HG02678 (cell line): ENCODE measurements around the gene MYL10.
"Not testable (repeated sequence)": the region's sequence is repeated elsewhere in the genome, so short reads cannot be mapped to it uniquely, and the experiment has no call there.

ENCODE experiments used
- ATAC-seq: cut with Tn5 transposase; IDR thresholded peaks from one replicate; pipeline ENCODE4 v1.9.1; 2021; ENCODE audit warnings: mild to moderate bottlenecking, moderate library complexity; ENCODE audit not compliant: unreplicated experiment

The MYL10 gene

DNA sequence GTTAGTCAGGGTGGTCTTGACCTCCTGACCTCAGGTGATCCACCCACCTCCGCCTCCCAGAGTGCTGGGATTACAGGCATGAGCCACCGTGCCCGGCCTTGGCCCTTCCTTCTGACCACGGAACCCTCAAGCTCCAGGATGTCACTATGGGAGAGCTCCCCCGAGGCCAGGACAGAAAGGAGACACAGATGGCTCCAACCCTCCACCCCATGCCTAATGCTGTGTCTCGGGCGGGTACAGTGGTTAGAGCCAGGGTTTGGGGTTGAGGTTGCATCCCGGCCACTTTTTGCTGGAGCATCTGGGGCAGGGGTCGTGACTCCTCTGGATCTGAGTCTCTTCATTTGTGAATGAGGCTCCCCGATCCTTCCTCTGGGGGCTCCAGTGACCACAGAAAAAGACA lies 8.1 kb downstream of the MYL10 start:
- ATAC-seq: no peak

DNA sequence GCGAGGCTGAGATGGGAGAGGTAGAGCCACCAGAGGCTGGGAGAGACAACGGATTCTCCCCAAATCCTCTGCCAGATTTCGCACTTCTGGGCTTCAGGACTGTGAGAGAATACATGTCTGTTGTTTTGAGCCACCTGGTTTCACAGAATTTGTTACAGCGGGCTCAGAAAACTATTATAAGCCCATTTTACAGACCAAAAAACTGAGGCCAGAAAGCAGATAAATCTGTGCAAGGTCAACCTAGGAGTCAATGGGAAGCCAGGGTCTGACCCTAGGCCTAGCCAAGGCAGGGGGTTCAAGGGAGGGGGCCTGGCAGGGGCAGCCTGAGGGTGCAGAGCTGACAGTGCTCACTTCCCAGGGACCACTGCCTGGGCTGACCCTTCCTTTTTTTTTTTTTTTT lies 8.7 kb downstream of the MYL10 start:
- no peak for ATAC-seq

DNA sequence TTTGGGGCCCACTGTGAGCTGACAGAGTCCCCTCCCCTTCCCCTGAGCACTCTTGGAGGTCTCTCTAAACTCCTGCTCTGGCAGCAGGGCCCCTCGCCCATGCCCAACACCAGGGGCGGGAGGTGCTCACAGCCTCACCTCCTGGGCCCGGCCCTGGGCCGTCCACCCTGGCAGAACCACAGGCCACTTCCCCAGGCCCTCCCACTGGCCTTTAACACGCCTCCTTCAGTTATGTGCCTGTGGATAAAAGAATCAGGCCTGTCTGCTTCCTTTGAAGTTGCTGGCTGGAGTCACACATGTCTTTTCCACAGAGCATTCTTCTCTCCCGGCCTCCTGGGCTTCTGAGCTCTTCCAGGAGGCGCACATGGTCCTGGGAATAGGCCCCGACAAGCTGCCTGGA lies 10.2 kb downstream of the MYL10 start:
- ATAC-seq: no peak

DNA sequence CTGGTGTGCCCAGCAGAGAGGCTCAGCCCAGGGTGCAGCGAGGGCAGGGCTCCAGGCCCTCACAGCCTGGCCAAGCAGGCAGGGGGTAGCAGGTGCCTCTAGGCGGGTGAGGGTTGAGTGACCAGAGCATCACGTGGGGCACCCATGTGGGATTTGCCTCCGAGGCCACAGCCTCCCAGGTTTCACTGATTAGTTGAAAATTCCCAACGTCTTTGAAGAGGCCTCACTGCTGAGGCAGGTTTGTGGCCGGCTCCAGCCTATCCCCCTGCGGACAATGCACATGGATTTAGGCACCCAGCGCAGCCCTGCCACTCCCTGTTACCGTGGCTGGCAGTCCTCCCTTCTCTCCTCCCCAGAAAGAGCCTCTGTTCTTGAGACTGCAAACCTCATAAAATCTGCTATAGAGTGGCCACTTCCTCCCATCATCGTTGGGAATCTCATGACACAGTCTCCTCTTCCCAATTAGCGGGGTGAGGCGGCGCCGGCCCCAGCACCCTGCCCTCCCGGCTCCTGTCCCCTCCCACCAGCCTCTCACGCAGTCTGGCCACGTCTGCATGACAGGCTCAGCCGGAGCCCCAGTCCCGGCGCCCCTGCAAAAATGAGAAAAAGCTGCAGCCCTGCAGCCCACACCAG lies 10.8 kb downstream of the MYL10 start:
- no peak for ATAC-seq

DNA sequence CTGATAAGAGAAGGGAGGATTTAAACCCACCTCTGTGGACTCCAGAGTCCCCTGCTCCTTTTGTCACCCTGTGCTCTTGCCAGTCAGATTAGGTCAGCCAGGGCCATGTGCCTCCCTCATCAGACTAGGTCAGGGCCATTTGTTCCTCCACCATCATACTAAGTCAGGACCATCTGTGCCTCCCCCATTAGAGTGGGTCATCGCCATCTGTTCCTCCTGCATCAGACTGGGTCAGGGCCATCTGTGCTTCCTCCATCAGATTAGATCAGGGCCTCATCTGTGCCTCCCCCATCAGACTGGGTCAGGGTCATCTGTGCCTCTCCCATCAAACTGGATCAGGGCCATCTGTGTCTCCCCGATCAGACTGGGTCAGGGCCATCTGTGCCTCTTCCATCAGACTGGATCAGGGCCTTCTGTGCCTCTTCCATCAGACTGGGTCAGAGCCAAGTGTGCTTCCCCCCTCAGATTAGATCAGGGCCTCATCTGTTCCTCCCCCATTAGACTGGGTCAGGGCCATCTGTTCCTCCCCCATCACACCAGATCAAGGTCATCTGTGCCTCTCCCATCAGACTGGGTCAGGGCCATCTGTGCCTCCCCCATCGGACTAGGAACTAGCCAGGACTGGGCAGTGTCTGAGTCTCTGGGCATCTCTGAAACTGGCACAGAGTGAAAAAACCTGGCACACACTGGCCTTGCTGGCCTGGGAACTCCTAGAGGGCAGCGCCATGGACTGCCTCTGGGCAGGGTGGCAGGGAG lies 11.5 kb downstream of the MYL10 start:
- ATAC-seq: no peak

DNA sequence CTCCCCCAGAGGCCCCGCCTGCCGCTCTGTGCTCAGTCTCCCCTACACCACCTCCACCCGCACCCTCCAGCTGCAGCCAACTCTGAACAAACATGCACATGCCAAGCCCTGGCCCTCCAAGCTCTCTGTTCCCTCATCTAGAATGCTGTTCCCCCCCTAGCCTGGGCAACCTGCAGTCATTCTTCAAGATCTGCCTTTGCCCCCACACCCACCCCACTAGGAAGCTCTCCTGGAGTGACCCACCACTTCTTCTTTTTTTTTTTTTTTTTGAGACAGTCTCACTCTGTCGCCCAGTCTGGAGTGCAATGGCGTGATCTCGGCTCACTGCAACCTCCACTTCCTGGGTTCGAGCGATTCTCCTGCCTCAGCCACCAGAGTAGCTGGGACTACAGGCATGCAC lies 13.7 kb downstream of the MYL10 start:
- no peak for ATAC-seq

DNA sequence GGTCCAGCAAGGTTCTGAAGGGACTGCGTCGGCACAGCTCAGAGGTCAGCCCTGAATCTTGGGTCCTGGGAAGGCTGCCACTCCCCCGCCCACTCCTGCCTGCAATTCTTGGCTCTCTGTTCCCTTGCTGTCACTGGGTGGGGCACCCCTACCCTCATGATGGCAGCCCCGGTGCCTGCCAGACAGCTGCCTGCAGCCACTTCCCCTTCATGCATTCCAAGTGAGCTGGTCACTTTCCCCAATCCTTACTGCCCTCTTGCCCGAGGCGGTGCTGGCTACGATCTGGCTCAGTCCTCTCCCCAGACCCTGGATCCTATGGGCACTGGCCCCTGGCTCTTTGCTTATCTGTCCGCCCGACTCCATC lies 14.2 kb downstream of the MYL10 start:
- no peak for ATAC-seq

DNA sequence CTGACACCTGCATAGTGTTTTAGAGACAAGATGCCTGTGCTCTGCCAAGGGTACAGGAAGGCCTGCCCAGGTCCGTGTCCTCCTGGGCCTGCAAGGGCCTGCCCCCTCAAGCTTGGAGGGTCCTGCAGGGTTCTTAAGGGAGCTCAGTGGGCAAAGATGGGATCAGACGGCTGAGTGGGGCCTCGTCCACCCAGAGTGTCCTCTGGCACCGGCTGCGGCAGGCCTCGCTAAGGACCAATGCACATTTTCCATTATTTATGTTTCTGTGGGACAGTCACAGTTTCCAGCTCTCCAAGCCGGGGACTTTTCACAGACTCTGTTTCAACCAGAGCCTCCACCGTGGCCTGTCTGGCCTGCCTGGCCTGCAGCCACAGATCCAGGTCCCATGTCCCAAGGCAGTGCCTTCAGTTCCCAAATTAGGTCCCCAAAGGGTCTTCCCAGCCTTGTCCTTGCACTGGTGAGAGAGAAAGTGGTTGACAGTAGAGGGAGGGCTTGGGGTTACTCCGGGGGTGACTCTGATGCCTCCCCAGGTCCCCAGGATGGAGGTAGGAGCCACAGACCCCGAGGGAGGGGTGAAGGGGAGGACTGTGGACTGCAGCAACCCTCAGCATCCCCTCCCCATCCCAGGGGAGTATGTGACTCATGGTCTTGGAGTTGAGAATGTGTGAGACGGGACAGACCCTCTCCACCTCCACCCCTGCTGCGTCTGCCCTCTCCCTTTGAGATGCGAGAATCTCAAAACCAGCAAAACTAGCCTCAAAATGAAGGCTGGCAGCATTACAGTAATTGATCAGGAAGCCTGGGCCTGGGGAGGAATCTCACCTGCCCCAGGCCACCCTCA lies 14.8 kb downstream of the MYL10 start:
- no peak for ATAC-seq

DNA sequence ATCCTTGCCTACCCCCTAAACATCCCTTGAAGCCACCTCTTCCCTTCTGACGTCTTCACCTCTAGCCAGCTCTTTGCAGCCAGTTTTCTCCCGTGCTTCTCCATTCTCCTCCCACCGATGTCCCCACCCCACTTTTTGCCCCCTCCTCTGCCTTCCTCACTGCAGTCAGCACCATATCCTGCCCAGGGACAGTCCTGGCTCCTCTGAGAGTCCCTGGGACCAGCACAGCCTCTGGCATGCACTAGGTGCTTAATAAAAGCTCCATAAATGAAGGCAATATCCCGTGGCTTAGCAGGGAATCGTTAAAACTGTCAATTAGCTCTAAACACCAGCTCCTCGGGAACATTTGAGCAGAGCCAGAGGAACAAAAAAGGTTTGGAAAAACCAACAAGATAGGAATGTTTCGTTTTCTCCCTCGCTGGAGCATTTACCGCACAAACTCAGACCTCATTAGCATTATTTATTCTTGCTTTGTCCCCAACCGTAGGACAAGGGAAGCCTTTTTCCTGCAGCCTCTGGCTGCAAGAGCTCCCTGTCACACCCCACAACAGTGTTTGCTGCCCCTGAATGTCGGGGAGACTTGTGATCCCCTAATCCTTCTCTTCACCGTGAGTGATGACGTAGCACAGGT lies 16.1 kb downstream of the MYL10 start:
- no peak for ATAC-seq

DNA sequence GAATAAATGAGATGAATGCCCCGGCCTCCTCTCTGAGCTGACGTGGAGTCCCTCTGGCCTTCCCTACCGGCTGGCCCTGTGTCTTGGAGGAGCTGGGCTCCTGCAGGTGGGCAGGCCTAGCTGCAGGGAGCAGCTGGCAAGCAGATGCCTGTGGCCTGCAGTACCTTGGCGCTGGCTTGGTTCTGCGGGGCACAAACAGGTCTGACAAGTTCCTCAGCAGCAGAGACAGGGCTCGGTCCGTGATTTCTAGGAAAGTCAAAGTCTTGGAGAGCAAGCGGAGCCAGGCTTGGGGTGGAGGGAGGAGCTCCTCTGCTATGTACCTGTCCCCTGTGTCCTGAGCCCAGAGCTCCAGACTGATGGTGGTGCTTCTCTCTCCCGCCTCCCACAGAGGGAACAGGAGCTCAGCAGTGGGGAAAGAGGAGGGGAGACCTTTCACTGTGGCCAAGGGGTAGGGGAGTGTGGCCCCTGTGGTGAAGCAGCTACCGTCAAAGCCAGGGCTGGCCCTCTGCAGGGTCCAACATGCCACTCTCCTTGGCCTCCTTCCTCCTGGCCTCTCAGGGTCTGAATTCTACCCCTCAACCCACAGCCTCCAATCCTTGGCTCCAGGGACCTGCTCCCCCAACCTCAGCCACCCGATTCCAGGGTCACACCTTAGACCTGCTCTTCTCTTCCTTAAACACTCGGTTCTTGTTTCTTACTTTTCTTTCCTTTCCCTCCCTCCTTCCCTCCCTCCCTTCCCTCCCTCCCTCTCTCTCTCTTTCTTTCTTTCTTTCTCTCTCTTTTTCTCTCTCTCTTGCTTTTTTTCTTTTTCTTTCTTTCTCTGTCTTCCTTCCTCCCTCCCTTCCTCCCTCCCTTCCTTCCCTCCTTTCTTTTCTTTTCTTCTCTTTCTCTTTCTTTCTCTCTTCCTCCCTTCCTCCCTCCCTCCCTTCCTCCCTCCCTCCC lies 20.1 kb downstream of the MYL10 start:
- no peak for ATAC-seq

DNA sequence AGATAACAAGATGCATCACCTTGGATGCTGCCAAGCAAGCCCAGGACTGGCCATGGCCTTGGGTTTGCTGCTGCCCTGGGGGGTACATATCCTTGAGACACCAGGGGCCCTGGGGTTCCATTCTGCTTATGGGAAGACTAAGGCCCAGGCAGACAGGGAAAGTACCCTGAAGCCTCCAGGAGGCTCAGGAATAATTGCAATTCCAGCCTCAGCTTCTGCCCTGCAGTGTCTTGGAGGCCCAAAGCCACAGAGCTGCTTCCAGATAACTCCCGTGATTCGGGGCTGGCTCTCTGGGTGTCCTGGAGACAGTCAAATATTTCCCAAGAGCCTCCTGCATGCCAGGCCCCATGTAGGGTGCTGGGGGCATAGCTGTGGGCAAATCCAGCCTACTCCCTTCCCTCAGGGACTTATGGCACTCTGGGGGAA lies 22.6 kb downstream of the MYL10 start:
- ATAC-seq: no peak

DNA sequence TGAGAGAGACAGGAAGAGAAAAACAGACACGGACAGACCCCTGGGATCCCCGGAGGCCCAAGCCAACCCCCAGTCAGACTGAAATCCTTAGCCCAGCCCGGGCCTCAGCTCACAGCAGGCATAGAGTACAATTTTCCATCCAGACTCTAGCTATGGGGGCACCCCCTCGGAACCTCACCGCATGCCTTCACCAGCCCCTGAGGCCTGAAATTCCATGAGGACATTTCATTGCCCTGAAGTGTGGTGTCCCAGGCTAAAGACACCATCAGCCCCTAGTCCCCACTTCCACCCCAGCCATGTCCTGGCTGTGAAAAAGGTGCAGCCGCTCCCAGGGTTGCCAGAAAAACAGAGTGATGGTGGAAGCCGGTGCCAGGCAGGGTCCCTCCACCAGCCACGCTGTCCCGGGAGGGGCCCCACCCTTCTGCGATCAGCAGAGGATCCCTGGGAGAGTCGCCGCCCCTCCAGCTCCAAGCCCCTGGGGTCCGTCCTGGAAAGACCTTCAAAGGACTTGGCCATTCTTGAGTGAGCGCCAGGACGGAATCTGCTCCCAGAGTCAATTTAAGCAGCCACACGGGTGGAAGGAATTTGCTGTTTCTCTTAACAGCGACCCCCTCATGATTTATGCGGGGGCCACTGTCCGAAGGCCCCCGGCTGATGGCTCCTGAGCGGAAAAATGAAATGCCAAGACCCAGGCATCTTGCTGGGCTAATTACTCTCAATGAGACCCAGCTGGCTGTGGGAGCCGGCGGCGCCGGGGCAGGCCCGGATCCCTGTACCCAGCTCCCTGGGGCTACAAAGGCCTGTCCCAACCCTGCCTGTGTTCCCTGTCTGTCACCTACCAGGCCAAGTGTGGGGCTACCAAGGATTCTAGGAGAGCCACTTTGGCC lies 23.2 kb downstream of the MYL10 start:
- no peak for ATAC-seq

DNA sequence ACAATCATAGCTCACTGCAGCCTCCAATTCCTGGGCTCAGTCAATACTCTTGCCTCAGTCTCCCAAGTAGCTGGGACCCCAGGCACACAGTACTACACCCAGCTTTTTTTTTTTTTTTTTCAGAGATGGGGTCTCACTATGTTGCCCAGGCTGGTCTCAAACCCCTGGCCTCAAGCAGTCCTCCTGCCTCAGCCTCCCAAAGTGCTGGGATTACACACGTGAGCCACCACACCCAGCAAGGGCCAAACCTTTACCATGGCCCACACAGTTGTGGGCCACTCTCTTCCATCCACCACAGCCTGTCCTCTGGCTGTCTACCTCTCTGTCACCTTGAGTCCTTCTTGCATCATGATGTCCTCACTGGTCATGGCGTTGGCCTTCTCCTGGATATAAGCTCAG lies 24.2 kb downstream of the MYL10 start:
- not testable (repeated sequence) for ATAC-seq

DNA sequence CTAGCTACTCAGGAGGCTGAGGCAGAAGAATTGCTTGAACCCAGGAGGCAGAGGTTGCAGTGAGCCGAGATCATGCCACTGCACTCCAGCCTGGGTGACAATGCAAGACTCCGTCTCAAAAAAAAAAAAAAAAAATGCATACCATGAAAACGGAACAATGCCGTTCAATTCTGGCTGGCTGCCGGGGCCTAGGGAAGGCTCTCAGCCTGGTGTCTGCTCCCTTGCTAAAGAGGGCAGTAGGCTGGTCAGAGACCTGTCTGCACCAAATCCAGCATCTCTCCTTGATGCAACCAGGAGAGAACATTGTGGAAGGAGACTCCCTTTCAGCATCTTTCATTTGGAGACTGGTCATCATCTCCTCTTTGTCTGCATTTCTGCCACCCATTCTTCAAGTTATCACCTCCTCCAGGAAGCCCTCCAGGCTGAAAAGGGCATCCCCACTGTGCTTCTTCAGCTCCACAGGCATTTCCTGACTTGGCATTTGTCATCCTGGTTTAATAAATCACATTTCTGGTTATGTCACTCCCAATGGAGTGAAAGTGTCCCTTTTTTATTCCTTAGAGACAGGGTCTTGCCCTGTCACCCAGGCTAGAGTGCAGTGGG lies 24.7 kb downstream of the MYL10 start:
- ATAC-seq: no peak

DNA sequence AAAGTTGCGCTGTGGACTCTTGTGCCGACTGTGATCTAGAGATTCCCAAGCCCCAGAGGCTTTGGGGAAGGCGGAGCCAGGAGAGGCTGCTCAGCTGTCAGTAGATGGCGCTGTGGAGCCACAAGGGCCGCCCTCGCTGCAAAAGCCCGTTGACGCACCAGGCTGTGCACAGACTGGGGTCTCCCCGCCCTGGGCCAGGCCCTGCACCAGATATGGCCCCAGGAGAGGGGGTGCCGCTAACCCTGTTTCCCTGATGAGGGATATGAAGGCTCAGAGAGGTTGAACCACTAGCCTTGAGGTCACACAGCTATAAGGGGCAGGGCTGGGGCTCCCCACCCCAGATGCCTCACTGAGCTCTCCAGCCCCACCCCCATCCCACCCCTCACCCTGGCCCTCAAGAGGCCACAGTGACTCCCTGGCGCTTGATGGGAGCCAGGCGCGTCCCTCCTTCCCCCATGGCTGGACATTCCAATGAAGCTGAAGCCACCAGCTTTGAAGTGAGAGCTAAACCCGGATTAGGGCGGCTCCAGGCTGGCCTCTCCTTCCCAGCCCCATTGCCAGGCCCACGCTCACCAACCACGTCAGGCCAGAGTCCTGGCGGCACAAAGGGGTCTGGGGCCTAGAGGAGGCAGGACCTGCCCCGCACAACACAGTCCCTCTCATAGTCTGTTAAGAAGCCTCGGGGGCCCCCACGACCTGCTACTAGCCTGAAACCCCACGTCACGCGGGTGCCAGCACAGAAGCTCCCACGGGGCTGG lies 26.4 kb downstream of the MYL10 start:
- ATAC-seq: no peak

DNA sequence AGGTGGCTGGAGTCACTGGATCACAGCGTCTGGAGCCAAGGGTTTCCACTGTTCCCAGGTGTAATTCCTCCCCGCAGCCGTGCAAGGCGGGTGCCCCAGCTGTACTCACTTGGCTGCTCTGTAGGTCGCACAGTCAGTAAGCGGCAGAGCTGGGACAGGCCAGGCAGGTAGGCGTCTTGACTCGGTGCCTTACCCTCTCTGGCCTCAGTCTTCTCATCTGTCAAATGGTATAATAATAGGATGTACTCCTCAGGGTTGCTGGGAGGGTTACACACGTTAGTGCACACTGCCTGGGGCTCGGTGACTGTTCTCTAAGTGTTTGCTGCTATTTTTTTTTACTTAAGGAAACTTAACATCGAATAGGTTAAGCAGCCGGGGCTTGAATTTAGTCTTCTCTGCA lies 27.0 kb downstream of the MYL10 start:
- ATAC-seq: no peak

DNA sequence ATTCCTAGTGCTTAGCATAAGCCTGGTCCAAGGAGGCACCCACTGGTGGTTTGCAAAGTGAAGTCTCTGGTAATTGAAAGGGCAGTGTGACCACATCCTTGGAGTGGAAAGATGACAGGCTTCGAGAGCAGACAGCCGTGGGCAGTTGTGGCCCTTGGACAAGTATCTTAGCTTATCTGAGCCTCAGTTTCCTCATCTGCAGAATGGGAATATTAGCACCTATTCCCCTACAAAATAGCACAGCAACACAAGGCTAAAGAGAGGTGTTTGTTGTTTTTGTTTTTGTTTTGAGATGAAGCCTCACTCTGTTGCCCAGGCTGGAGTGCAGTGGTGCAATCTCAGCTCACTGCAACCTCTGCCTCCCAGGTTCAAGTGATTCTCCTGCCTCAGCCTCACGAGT lies 29.3 kb downstream of the MYL10 start:
- ATAC-seq: no peak
